Measurements from ENCODE around the gene PI4K2A.
"Not testable (repeated sequence)": the region's sequence is repeated elsewhere in the genome, so short reads cannot be mapped to it uniquely, and the experiment has no call there.

Gene PI4K2A

GRCh38 chr10:97690133-97690532 lies 49.7 kb downstream of the PI4K2A start:
- no peak for TF ChIP-seq POLR2A (IDR thresholded peaks at IDR 0.05; ENCODE audit: low read depth, low read length)
- no peak for DNase-seq (ENCODE audit: insufficient read length)
- no peak for FAIRE-seq

GRCh38 chr10:97698072-97698655 lies 57.7 kb downstream of the PI4K2A start:
- FAIRE-seq, result peak; percentile 71
- DNase-seq (ENCODE audit: insufficient read length), result not testable (repeated sequence)

- TF ChIP-seq POLR2AphosphoS5 (IDR thresholded peaks at IDR 0.05; ENCODE audit: low read depth, low read length) (no peak), TAF1 (IDR thresholded peaks at IDR 0.05; ENCODE audit: borderline replicate concordance, low read depth, low read length) (no peak), POLR2A (IDR thresholded peaks at IDR 0.05; ENCODE audit: low read depth, low read length) (no peak)
- FAIRE-seq, result peak; percentile 79
- peak; percentile 53 for DNase-seq (ENCODE audit: insufficient read length)
Observed at GRCh38 chr10:97701438-97702069, 61.1 kb downstream of the PI4K2A start.

- TF ChIP-seq POLR2A (IDR thresholded peaks at IDR 0.05; ENCODE audit: low read depth, low read length), result no peak
- no peak for TF ChIP-seq POLR2AphosphoS5 (IDR thresholded peaks at IDR 0.05; ENCODE audit: low read depth, low read length)
- no peak for TF ChIP-seq TAF1 (IDR thresholded peaks at IDR 0.05; ENCODE audit: borderline replicate concordance, low read depth, low read length)
- no peak for DNase-seq (ENCODE audit: insufficient read length)
- no peak for FAIRE-seq
Observed at GRCh38 chr10:97703398-97704067, 63.1 kb downstream of the PI4K2A start.

- FAIRE-seq, result no peak
- TF ChIP-seq TAF1 (IDR thresholded peaks at IDR 0.05; ENCODE audit: borderline replicate concordance, low read depth, low read length) (no peak), POLR2AphosphoS5 (IDR thresholded peaks at IDR 0.05; ENCODE audit: low read depth, low read length) (no peak), POLR2A (IDR thresholded peaks at IDR 0.05; ENCODE audit: low read depth, low read length) (no peak)
- no peak for DNase-seq (ENCODE audit: insufficient read length)
Observed at GRCh38 chr10:97704341-97704740, 63.9 kb downstream of the PI4K2A start.

GRCh38 chr10:97705006-97705670 lies 64.7 kb downstream of the PI4K2A start:
- TF ChIP-seq POLR2AphosphoS5 (IDR thresholded peaks at IDR 0.05; ENCODE audit: low read depth, low read length), result no peak
- TF ChIP-seq POLR2A (IDR thresholded peaks at IDR 0.05; ENCODE audit: low read depth, low read length), result no peak
- TF ChIP-seq TAF1 (IDR thresholded peaks at IDR 0.05; ENCODE audit: borderline replicate concordance, low read depth, low read length), result no peak
- no peak for DNase-seq (ENCODE audit: insufficient read length)
- FAIRE-seq, result no peak

- FAIRE-seq (no peak), DNase-seq (ENCODE audit: insufficient read length) (no peak)
- no peak for TF ChIP-seq TAF1 (IDR thresholded peaks at IDR 0.05; ENCODE audit: borderline replicate concordance, low read depth, low read length)
- no peak for TF ChIP-seq POLR2A (IDR thresholded peaks at IDR 0.05; ENCODE audit: low read depth, low read length)
- TF ChIP-seq POLR2AphosphoS5 (IDR thresholded peaks at IDR 0.05; ENCODE audit: low read depth, low read length), result no peak
Observed at GRCh38 chr10:97707134-97707861, 66.8 kb downstream of the PI4K2A start.

- no peak for FAIRE-seq
- no peak for DNase-seq (ENCODE audit: insufficient read length)
- TF ChIP-seq TAF1 (IDR thresholded peaks at IDR 0.05; ENCODE audit: borderline replicate concordance, low read depth, low read length) (no peak), POLR2AphosphoS5 (IDR thresholded peaks at IDR 0.05; ENCODE audit: low read depth, low read length) (no peak), POLR2A (IDR thresholded peaks at IDR 0.05; ENCODE audit: low read depth, low read length) (no peak)
Observed at GRCh38 chr10:97708167-97708566, 67.7 kb downstream of the PI4K2A start.

- FAIRE-seq, result no peak
- TF ChIP-seq POLR2A (IDR thresholded peaks at IDR 0.05; ENCODE audit: low read depth, low read length), result no peak
- no peak for TF ChIP-seq POLR2AphosphoS5 (IDR thresholded peaks at IDR 0.05; ENCODE audit: low read depth, low read length)
- TF ChIP-seq TAF1 (IDR thresholded peaks at IDR 0.05; ENCODE audit: borderline replicate concordance, low read depth, low read length), result no peak
- no peak for DNase-seq (ENCODE audit: insufficient read length)
Observed at GRCh38 chr10:97708976-97709946, 68.8 kb downstream of the PI4K2A start.

- TF ChIP-seq POLR2A (IDR thresholded peaks at IDR 0.05; ENCODE audit: low read depth, low read length) (no peak), POLR2AphosphoS5 (IDR thresholded peaks at IDR 0.05; ENCODE audit: low read depth, low read length) (no peak)
- DNase-seq (ENCODE audit: insufficient read length), result no peak
- no peak for FAIRE-seq
Observed at GRCh38 chr10:97711640-97712572, 71.4 kb downstream of the PI4K2A start.
